GM19351 (cell line): ENCODE measurements around the gene TSBP1.
"Not testable (repeated sequence)": the region's sequence is repeated elsewhere in the genome, so short reads cannot be mapped to it uniquely, and the experiment has no call there.

Experiments
- ATAC-seq: cut with Tn5 transposase; IDR thresholded peaks from one replicate; pipeline ENCODE4 v1.9.1; 2021; ENCODE audit warnings: mild to moderate bottlenecking, moderate library complexity; ENCODE audit not compliant: unreplicated experiment

The TSBP1 gene

GRCh38 chr6:32290886-32291450 is 80.7 kb downstream of the TSBP1 start:
- no peak for ATAC-seq

GRCh38 chr6:32288426-32288825 is 83.3 kb downstream of the TSBP1 start:
- ATAC-seq, result no peak

- ATAC-seq, result not testable (repeated sequence)
These were observed 97.7 kb downstream of the TSBP1 start for GRCh38 chr6:32273801-32274577.

- no peak for ATAC-seq
These were observed 100.3 kb downstream of the TSBP1 start for GRCh38 chr6:32271429-32271828.

- ATAC-seq, result not testable (repeated sequence)
These were observed 103.2 kb downstream of the TSBP1 start for GRCh38 chr6:32268459-32268858.

- no peak for ATAC-seq
These were observed 104.7 kb downstream of the TSBP1 start for GRCh38 chr6:32267035-32267434.

GRCh38 chr6:32257262-32257661 is 114.4 kb downstream of the TSBP1 start:
- not testable (repeated sequence) for ATAC-seq

GRCh38 chr6:32255199-32256153 is 116.2 kb downstream of the TSBP1 start:
- ATAC-seq, result no peak

GRCh38 chr6:32254761-32255198 is 116.9 kb downstream of the TSBP1 start:
- ATAC-seq, result no peak

- no peak for ATAC-seq
These were observed 119.2 kb downstream of the TSBP1 start for GRCh38 chr6:32252331-32253009.

- ATAC-seq, result no peak
These were observed 122.4 kb downstream of the TSBP1 start for GRCh38 chr6:32249262-32249661.

GRCh38 chr6:32247401-32247800 is 124.3 kb downstream of the TSBP1 start:
- no peak for ATAC-seq

- ATAC-seq, result no peak
These were observed 126.7 kb downstream of the TSBP1 start for GRCh38 chr6:32244946-32245398.

GRCh38 chr6:32244270-32244669 is 127.4 kb downstream of the TSBP1 start:
- no peak for ATAC-seq
